NB4 (cell line): ENCODE measurements around the gene UBE2V1.

Source experiments
- CTCF ChIP-seq: IDR thresholded peaks from one replicate; pipeline ENCODE4 v1.5.1; 2012; ENCODE audit warnings: low read depth, low read length
- MAX ChIP-seq: IDR thresholded peaks from 2 replicates; pipeline ENCODE4 v1.6.1; 2011; ENCODE audit warnings: low read depth, low read length
- POLR2A ChIP-seq: IDR thresholded peaks from 2 replicates; pipeline ENCODE4 v1.6.1; 2011; ENCODE audit warnings: mild to moderate bottlenecking; ENCODE audit not compliant: insufficient read length; ENCODE audit errors: extremely low read depth

- TF ChIP-seq POLR2A, result no peak
- TF ChIP-seq CTCF, result no peak
- no peak for TF ChIP-seq MAX
Observed at GRCh38 chr20:50125279-50125678, 12.3 kb upstream of the UBE2V1 start.
